HG03442 (cell line): ENCODE results near the gene PFKFB2.

ENCODE experiments used
- ATAC-seq: cut with Tn5 transposase; IDR thresholded peaks from one replicate; pipeline ENCODE4 v1.9.1; 2021; ENCODE audit warnings: mild to moderate bottlenecking, moderate library complexity; ENCODE audit not compliant: unreplicated experiment

PFKFB2 gene

GRCh38 chr1:207021876-207022596 is 31.0 kb upstream of the PFKFB2 start:
- no peak for ATAC-seq

- no peak for ATAC-seq
Measured at GRCh38 chr1:207022996-207023679, 29.9 kb upstream of the PFKFB2 start.

GRCh38 chr1:207024202-207025145 is 28.6 kb upstream of the PFKFB2 start:
- no peak for ATAC-seq

GRCh38 chr1:207025146-207025880 is 27.8 kb upstream of the PFKFB2 start:
- ATAC-seq: no peak

DNA sequence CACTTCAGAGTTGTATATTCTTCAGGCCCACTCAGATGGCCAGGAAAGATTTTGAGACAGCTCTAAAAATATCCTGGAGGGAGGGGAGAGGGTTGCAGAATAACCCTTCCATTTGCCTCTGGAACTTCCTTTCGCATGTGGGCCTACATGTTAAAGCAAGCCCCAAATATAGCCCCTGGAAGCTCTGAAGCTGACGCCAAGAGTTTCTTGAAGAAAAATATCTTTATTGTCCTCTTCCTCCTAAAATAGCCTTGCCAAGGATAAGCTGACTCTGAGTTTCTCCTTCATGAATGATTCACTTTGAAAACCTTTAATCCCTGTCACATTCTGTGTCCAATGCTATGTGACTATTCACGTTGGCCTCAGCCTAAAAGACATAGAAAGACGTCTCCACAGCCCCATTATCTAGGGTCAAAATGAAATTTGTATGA is 27.0 kb upstream of the PFKFB2 start:
- no peak for ATAC-seq

- ATAC-seq: no peak
Measured at GRCh38 chr1:207027206-207027777, 25.8 kb upstream of the PFKFB2 start.

DNA sequence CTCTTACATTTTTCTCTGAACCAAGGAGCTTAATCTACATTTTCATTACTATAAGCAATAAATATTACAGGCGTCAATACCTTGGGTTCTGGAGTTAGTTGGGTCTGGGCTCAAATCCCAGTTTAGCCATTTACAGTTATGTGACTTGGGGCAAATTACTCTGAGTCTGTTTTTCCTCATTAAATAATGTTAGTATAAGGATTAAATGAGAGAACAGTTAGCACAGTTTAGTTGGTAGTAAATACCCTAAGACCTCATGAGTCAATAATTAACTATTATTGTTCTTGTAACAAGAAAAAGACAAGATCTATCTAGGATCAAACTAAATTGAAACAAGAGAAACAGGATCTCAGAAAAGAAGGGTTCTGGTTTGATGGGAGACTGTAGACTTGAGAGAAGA is 25.2 kb upstream of the PFKFB2 start:
- no peak for ATAC-seq

- no peak for ATAC-seq
Measured at GRCh38 chr1:207028884-207029650, 24.0 kb upstream of the PFKFB2 start.

GRCh38 chr1:207029701-207030521 is 23.2 kb upstream of the PFKFB2 start:
- no peak for ATAC-seq

DNA sequence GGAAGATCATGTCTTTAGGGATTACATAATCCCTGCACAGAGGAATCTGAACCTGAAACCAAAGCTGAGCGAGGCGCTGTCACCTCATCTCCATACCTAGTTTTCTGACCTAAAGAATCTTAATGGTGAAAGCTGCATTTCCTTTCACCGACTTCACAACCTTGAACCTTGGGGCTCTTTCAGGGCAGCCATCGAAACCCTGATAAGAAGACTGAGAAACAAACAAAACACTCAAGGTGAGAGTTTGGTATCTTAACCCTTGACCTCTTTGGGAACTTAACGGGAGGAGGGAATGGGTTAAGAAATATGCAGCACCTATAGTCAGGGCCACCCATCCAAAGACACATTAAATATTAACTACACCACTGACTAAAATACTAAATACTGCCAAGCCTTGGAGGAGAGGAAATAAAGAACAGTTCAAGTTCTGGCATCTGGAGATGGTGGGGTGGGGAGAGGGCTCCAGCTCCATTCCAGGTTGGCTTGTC is 22.5 kb upstream of the PFKFB2 start:
- ATAC-seq: no peak

DNA sequence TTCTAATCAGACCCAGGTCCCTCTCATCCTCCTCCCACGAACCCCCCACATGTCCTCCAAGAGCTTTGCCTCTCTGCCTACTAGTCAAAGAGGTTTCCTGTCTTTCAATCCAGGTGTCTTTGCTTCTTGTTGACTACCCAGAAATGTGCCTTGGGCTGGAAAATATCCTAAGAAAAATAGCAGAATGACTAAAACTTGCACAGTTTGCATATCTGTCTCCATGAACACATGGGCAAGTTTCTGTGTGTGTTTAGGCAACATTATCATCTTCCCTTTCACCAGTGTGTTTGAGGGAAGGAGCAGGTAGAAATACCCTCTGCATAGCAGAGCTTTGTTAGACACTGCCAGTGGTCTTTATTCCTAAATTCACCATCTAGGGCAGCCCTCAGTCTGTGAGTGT is 22.1 kb upstream of the PFKFB2 start:
- ATAC-seq: no peak

DNA sequence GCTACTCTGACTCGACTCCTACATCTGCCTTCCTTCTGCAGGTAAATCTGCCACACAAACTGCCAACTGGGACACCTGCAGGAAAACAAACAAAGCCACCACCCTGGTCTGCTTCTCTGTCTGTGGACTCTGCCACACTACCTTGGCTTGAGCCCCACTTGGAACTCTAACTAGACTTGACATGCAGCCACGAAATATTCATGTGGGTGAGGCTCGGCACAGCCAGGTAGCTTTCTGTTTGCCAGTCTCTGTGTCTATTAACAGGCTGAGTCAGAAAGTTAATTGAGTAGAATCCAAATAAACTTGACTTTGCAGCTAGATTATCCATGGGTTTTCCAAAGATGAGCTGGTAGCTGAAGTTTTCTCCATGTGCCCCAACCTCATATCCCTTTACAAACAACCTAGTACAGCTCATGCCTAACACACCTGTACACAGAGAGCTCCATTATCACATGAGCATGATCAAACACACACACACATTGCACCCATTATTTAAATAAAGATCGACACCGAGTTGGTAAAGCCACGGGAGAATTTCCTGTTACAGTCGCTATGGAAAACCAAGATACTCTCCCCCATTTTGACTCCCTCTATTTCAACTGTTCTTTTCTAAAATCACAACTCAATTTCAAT is 21.3 kb upstream of the PFKFB2 start:
- no peak for ATAC-seq

- no peak for ATAC-seq
Measured at GRCh38 chr1:207032528-207033017, 20.5 kb upstream of the PFKFB2 start, which contains the start of gene C1orf116. TSS of gene C1orf116 (minus strand) at chr1:207032756. CDS start at chr1:207027598, 5,158 bp downstream.

DNA sequence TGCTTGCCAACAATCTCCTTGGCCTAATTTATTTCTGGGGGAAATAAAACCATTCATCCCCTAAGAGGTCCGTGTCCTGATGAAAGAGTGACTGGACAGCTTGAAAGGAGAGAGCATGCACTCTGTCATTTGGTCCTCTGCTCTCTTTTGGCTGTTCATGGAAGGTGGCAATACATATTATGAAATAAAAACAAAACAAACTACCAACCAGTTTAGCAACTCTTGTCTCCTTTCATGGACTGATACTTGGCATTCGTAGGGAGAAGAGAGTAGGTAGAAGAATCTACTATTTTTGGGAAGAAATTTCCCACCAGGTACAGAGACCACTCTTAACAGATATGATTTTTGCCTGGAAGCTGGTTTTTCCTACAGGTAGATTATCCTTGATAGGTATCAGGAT is 19.8 kb upstream of the PFKFB2 start:
- no peak for ATAC-seq

DNA sequence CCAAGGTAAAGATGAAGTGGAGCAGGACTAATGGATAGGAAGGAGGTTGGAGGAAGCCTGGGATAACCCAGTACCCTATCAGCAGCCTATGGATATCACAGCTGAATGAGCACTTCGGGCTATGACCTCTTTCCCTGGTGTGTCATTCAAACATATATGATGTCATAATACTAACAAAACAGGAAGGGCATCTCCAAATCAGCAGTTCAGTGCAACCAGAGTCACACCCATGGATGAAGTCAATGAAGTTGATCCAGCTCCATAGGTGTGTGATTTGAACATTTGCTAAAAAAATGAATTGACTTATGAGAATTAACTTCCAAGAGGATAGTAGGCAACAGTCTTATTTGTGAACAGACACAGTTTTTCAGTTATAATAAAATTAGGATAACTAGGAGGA is 18.9 kb upstream of the PFKFB2 start:
- no peak for ATAC-seq

DNA sequence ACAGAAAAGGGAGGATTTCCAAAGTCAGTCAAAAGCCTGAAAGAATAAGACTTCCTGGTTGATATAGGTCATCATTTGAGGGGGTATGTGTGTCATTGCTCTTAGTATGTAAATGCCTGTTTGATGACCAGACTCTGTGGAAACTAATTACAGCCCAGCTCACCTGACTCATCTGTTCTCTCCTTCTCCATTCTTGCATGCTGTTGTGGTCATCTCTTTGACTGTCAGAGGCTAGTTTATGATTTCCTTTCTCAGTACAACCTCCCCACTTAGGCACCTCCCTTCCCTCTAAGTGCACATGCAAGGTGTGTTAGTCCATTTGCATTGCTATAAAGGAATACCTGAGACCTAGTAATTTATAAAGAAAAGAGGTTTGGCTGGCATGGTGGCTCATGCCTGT is 18.1 kb upstream of the PFKFB2 start:
- no peak for ATAC-seq

GRCh38 chr1:207035877-207036551 is 17.1 kb upstream of the PFKFB2 start:
- ATAC-seq: no peak
